ENCODE data around the gene TCF21.
"Not testable (repeated sequence)": the region's sequence is repeated elsewhere in the genome, so short reads cannot be mapped to it uniquely, and the experiment has no call there.

TCF21 gene

DNA sequence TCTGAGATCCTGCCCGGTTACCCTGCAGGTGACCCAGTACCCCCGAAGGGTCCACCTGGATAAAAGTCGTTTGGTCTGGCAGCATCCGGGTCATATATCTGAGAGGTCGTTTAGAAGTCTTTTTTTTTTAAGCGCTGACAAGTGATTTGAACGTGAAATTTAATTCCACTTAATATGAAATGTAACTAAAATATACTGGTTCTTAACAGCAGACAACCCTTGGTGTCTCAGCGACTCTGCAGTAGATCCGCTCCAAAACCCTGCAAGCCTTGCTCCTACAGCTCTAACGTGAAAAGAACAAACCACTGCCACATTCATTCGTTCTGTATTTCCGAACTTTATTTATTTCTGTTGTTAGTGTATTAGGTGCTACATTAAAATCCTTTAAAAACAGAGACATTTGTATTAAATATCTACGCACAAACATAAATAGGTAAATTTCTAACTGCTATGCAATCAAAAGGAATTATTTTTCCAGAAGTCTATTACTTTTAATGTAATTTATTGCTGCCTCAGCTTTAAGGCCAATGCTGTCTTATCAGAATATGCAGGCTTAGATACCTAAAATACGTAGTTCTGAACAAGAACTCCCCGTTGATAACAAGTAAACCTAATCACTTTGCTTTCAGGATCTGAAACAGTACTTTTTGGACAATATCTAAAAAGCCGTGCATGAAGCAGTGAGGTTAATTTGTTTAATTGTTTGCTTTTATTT, 33.5 kb upstream of the TCF21 start:
- TF ChIP-seq, protein P1, sequence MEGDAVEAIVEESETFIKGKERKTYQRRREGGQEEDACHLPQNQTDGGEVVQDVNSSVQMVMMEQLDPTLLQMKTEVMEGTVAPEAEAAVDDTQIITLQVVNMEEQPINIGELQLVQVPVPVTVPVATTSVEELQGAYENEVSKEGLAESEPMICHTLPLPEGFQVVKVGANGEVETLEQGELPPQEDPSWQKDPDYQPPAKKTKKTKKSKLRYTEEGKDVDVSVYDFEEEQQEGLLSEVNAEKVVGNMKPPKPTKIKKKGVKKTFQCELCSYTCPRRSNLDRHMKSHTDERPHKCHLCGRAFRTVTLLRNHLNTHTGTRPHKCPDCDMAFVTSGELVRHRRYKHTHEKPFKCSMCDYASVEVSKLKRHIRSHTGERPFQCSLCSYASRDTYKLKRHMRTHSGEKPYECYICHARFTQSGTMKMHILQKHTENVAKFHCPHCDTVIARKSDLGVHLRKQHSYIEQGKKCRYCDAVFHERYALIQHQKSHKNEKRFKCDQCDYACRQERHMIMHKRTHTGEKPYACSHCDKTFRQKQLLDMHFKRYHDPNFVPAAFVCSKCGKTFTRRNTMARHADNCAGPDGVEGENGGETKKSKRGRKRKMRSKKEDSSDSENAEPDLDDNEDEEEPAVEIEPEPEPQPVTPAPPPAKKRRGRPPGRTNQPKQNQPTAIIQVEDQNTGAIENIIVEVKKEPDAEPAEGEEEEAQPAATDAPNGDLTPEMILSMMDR (IDR thresholded peaks at IDR 0.05; ENCODE audit: low read depth, low read length): no peak
- peak overlapping the region; percentile 16 to 45 for H3K4me3 ChIP-seq (replicated peaks in 1 of 2; ENCODE audit: low read depth in 2 of 2, low read length in 2 of 2)
- no peak for DNase-seq (ENCODE audit: low read depth in 2 of 2)

DNA sequence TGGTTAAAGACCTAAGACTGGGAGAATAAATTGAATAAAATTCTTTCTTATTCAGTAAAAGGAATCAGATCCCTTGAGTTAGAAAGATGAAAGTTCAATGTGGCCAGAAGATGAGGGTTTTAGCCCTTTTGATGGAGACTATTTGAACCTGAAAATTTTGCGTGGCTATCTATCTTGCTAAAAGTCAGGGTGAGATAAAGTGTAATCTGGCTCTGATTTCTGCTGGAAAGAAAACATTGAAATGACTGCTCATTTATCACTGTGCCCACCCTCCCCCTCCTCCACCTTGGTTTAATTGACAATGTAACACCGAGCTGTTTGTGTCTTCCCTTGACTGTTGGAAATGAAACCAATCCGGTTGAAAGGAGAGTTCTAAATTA, 32.9 kb upstream of the TCF21 start:
- TF ChIP-seq, protein P1 (IDR thresholded peaks at IDR 0.05; ENCODE audit: low read depth, low read length): no peak
- DNase-seq (ENCODE audit: low read depth in 2 of 2): no peak
- no peak overlapping the region for H3K4me3 ChIP-seq (replicated peaks in 1 of 2; ENCODE audit: low read depth in 2 of 2, low read length in 2 of 2)

DNA sequence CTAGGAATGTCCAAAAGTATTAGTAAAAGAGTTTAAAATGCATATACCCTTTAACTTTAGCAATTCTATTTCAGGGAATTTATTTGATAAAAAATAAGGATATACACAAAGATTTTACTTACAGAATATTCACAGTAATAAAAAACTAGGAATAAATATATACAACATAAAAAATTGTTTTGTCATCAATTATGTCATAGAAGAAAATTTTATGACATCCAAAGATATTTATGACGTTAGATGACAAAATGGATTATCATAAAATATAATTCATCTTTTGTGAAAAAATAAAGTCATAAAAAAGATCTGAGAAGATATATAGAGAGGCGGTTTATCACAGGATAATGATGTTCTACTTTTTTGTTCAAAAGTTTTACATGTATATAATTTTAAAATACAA, 32.0 kb upstream of the TCF21 start:
- H3K4me3 ChIP-seq (replicated peaks in 1 of 2; ENCODE audit: low read depth in 2 of 2, low read length in 2 of 2): no peak overlapping the region
- TF ChIP-seq, protein P1 (IDR thresholded peaks at IDR 0.05; ENCODE audit: low read depth, low read length): no peak
- no peak for DNase-seq (ENCODE audit: low read depth in 2 of 2)

DNA sequence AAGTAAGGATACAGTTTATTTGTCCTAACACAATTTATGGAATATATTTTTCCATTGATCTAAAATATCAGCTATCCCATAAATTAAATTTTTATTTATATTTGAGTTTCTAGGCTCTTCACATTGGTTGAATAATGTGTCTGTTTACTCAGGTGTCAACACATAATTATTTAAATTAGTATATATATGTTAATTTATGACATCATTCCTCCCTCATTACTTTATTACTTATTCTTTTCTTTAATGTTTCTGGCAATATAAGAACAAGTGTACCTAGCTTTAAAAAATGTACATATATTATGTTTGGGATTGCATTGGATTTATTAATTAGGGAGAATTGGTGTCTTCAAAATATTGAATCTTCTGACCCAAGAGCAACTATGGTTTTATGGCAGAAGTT, 31.2 kb upstream of the TCF21 start:
- DNase-seq (ENCODE audit: low read depth in 2 of 2): no peak
- TF ChIP-seq, protein P1 (IDR thresholded peaks at IDR 0.05; ENCODE audit: low read depth, low read length): no peak
- H3K4me3 ChIP-seq (replicated peaks in 1 of 2; ENCODE audit: low read depth in 2 of 2, low read length in 2 of 2): no peak overlapping the region

DNA sequence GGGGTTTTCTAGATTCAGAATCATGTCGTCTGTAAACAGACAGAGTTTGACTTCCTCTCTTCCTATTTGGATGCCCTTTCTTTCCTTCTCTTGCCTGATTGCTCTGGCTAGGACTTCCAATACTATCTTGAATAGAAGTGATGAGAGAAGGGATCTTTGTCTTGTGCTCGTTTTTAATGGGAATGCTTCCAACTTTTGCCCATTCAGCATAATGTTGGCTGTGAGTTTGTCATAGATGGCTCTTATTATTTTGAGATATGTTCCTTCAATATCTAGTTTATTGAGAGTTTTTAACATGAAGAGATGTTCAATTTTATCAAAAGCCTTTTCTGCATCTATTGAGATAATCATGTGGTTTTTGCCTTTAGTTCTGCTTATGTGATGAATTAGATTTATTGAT, 27.6 kb upstream of the TCF21 start:
- not testable (repeated sequence) for DNase-seq (ENCODE audit: low read depth in 2 of 2); H3K4me3 ChIP-seq (replicated peaks in 1 of 2; ENCODE audit: low read depth in 2 of 2, low read length in 2 of 2)

DNA sequence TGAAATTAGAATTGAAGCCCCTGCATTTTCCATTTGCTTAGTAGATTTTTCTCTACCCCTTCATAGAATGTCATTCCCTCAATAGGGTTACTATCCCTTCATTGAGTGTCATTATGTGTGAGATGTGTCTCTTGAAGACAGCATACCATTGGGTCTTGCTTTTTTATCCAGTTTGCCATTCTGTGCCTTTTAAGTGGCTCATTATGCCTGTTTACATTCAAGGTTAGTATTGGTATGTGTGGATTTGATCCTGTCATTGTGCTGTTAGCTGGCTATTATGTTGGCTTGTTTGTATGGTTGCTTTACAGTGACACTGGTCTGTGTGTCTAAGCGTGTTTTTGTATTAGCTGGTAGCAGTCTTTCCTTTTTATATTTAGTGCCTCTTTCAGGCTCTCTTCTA, 25.7 kb upstream of the TCF21 start:
- no peak for DNase-seq (ENCODE audit: low read depth in 2 of 2)
- no peak overlapping the region for H3K4me3 ChIP-seq (replicated peaks in 1 of 2; ENCODE audit: low read depth in 2 of 2, low read length in 2 of 2)
- TF ChIP-seq, protein P1 (IDR thresholded peaks at IDR 0.05; ENCODE audit: low read depth, low read length): no peak

DNA sequence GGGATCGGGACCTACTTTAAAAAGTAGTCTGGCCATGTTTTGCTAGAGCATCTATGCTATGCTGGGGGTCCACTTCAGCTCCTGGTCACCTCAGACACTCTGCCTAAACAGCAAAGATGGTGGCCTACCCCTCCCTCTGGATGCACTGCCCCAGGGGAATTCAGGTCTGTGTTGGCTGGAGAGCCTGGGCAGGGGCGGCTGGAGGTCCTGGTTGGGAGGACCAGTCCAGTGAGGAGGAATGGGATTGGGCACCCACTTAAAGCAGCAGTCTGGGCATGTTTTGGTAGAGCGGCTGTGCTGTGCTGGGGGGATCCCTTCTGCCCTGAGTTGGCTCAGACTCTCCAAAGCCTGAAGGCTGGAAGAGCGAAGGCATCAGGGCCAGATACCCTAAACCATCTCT, 23.2 kb upstream of the TCF21 start:
- TF ChIP-seq, protein P1 (IDR thresholded peaks at IDR 0.05; ENCODE audit: low read depth, low read length): no peak

More for the DNA sequence above, 23.2 kb upstream of the TCF21 start:
- H3K4me3 ChIP-seq (replicated peaks in 1 of 2; ENCODE audit: low read depth in 2 of 2, low read length in 2 of 2): no peak overlapping the region
- no peak for DNase-seq (ENCODE audit: low read depth in 2 of 2)

All from cardiac fibroblast (primary cell).